GM19452 (cell line): ENCODE data around the gene OSBPL9.
"Not testable (repeated sequence)": the region's sequence is repeated elsewhere in the genome, so short reads cannot be mapped to it uniquely, and the experiment has no call there.

Experiments
- ATAC-seq: cut with Tn5 transposase; IDR thresholded peaks from one replicate; pipeline ENCODE4 v1.9.1; 2021; ENCODE audit not compliant: unreplicated experiment

OSBPL9 gene

GRCh38 chr1:51701782-51702181, 84.9 kb downstream of the OSBPL9 start:
- not testable (repeated sequence) for ATAC-seq

- not testable (repeated sequence) for ATAC-seq
Measured at GRCh38 chr1:51702220-51702619, 85.3 kb downstream of the OSBPL9 start.

- ATAC-seq, result no peak
Measured at GRCh38 chr1:51705035-51705434, 88.1 kb downstream of the OSBPL9 start.

GRCh38 chr1:51708911-51709760, 92.2 kb downstream of the OSBPL9 start:
- ATAC-seq, result no peak

- ATAC-seq, result no peak
Measured at GRCh38 chr1:51709951-51710350, 93.1 kb downstream of the OSBPL9 start.

GRCh38 chr1:51712590-51712989, 95.7 kb downstream of the OSBPL9 start:
- no peak for ATAC-seq

GRCh38 chr1:51714374-51715019, 97.6 kb downstream of the OSBPL9 start:
- ATAC-seq, result no peak

- no peak for ATAC-seq
Measured at GRCh38 chr1:51715369-51715768, 98.5 kb downstream of the OSBPL9 start.

- no peak for ATAC-seq
Measured at GRCh38 chr1:51716746-51717145, 99.9 kb downstream of the OSBPL9 start.

- ATAC-seq, result no peak
Measured at GRCh38 chr1:51717842-51718241, 101.0 kb downstream of the OSBPL9 start.

- ATAC-seq, result no peak
Measured at GRCh38 chr1:51719146-51719545, 102.3 kb downstream of the OSBPL9 start.

GRCh38 chr1:51724797-51725196, 107.9 kb downstream of the OSBPL9 start:
- ATAC-seq, result no peak

- ATAC-seq, result no peak
Measured at GRCh38 chr1:51726051-51726450, 109.2 kb downstream of the OSBPL9 start.

GRCh38 chr1:51726544-51727225, 109.8 kb downstream of the OSBPL9 start:
- ATAC-seq, result no peak

GRCh38 chr1:51727366-51727765, 110.5 kb downstream of the OSBPL9 start:
- ATAC-seq, result no peak

- no peak for ATAC-seq
Measured at GRCh38 chr1:51728611-51729155, 111.8 kb downstream of the OSBPL9 start.

- ATAC-seq, result peak; percentile 92
Measured at GRCh38 chr1:51729156-51729823, 112.4 kb downstream of the OSBPL9 start.

GRCh38 chr1:51729824-51730301, 113.0 kb downstream of the OSBPL9 start:
- no peak for ATAC-seq

GRCh38 chr1:51731998-51732397, 115.1 kb downstream of the OSBPL9 start:
- ATAC-seq, result no peak

- ATAC-seq, result no peak
Measured at GRCh38 chr1:51732701-51733425, 116.0 kb downstream of the OSBPL9 start.
